AG10803 (cell line): Measurements from ENCODE around the gene EMC10.

Source experiments
- DNase-seq: peaks from one replicate; pipeline ENCODE4 v3.0.0; 2010; ENCODE audit warnings: low read depth
- H3K4me3 ChIP-seq: 2 replicates; pipeline ENCODE4 v1.5.1; 2011; ENCODE audit warnings: mild to moderate bottlenecking, low read length, control low read depth
- TF ChIP-seq, protein P1 (sequence below): conservative IDR thresholded peaks from 2 replicates; pipeline ENCODE4 v1.5.1; 2011; ENCODE audit warnings: mild to moderate bottlenecking, low read length, control low read depth, inconsistent platforms

The EMC10 gene

DNA sequence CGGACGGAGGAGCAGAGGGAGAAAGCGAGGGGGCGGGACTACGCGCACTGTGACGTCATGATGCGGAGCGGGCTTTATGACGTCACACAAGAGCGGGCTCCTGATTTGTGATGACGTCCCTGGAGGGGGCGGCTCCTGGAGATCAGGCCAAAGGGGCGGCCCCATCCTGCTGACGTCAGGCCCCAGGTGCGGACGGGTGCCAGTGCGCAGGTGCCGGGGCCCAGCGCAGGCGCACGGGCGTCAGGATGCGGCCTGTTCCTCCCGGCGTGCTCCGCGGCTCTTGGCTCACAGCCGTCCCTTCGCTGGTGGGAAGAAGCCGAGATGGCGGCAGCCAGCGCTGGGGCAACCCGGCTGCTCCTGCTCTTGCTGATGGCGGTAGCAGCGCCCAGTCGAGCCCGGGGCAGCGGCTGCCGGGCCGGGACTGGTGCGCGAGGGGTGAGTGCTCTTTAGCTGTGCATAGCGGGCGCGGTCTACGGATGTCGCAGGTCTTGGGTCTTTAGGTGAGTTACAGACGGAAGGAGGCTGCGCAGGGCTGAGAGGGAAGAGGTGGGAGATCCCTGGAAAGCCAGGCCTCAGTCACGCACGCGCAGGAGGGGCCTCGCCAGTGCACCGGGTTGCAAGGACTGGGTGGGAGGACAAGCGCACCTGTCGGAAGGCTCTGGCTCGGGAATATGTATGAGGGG is at the start of gene EMC10, which contains the start of gene GARIN5A:
Gene EMC10, plus strand, starts transcription at position 284 of the 683 bp plus-strand sequence. Its CDS starts 38 bp downstream, at position 322.
Gene GARIN5A, minus strand, starts transcription at position 625 of the 683 bp plus-strand sequence. Its CDS starts 460 bp downstream, at position 165.
- peak; percentile 90 for DNase-seq
- TF ChIP-seq, protein P1, sequence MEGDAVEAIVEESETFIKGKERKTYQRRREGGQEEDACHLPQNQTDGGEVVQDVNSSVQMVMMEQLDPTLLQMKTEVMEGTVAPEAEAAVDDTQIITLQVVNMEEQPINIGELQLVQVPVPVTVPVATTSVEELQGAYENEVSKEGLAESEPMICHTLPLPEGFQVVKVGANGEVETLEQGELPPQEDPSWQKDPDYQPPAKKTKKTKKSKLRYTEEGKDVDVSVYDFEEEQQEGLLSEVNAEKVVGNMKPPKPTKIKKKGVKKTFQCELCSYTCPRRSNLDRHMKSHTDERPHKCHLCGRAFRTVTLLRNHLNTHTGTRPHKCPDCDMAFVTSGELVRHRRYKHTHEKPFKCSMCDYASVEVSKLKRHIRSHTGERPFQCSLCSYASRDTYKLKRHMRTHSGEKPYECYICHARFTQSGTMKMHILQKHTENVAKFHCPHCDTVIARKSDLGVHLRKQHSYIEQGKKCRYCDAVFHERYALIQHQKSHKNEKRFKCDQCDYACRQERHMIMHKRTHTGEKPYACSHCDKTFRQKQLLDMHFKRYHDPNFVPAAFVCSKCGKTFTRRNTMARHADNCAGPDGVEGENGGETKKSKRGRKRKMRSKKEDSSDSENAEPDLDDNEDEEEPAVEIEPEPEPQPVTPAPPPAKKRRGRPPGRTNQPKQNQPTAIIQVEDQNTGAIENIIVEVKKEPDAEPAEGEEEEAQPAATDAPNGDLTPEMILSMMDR = no peak
- peak within 1 kb of the TSS; percentile 76 for H3K4me3 ChIP-seq

DNA sequence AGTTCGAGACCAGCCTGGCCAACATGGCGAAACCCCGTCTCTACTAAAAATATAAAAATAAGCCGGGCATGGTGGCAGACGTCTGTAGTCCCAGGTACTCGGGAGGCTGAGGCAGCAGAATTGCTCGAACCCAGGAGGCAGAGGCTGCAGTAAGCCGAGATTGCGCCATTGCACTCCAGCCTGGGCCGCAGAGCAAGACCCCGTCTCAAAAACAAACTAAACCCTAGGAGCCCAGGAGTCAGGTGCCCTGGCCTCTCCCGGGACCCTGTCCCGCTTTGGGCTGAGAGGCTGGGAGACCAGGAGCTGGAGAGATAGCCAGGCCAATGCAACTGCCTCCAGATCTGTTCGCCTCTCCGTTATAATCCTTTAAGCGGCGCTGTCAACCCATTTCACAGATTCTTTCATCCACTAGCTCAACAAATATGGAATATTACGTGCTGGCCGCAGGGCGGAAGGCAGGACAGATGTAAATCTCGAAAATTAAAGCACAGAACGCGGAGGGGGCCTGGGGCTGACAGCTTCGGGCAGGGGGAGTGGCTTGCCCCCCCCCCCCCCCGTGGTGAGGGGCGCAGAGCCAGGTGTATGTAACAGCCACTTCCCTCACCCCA is 48.9 kb upstream of the EMC10 start:
- DNase-seq = no peak
- TF ChIP-seq, protein P1 = no peak
- H3K4me3 ChIP-seq = 0 out of 2 replicates have a peak overlapping the region, but pooled peaks have one; percentile 29

DNA sequence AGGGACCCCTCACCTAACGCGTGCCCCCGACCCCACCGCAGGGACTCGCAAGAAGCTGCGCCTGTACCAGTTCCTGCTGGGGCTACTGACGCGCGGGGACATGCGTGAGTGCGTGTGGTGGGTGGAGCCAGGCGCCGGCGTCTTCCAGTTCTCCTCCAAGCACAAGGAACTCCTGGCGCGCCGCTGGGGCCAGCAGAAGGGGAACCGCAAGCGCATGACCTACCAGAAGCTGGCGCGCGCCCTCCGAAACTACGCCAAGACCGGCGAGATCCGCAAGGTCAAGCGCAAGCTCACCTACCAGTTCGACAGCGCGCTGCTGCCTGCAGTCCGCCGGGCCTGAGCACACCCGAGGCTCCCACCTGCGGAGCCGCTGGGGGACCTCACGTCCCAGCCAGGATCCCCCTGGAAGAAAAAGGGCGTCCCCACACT is 48.3 kb upstream of the EMC10 start:
- peak overlapping the region; percentile 29; the same call in 1 of the 2 replicates for H3K4me3 ChIP-seq
- peak; percentile 69 for DNase-seq
- TF ChIP-seq, protein P1 = no peak

DNA sequence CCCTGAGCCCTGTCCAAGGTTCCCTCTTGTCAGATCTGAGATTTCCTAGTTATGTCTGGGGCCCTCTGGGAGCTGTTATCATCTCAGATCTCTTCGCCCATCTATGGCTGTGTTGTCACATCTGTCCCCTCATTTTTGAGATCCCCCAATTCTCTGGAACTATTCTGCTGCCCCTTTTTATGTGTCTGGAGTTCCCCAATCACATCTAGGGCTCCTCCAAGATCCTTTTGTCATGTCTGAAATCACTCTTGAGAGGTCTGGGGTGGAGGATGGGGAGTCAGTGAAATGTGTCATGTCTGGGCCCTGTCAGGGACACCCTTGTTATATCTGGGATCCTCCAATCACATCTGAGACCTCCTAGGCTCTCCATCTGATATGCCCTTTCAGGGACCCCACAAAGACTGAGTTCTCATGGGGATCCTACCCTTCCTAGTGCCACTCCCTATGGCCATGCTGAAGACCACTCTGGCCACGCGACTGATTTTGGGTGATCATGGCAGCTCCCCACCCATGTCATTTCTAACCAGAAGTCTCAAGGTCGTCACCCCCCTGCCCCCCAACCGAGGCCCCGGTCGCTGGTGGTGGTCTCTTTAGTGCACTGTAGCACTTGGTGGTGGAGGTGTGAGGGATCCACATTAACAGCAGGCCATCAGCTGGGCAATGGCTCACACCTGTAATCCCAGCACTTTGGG is 47.4 kb upstream of the EMC10 start:
- TF ChIP-seq, protein P1 = no peak
- no peak for DNase-seq
- H3K4me3 ChIP-seq = no peak overlapping the region

DNA sequence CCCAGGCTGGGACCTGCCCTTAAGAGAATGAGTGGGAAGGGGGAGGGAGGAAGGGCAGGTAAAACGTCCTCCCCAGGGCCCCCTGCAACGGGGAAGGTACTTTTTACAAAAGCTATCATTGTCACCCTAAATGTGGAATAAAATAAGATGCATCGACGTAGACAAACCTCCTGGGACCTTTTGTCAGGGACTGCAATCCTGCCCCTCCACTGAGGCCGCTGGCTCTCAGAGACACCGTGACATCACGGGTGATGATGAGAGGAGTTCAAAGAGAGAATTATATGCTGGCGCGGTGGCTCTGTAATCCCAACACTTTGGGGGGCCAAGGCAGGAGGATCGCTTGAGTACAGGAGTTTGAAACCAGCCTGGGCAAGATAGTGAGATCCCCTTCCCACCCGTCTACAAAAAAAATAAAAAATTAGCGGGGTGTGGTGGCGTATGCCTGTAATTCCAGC is 45.4 kb upstream of the EMC10 start:
- H3K4me3 ChIP-seq = peak overlapping the region; percentile 64

DNA sequence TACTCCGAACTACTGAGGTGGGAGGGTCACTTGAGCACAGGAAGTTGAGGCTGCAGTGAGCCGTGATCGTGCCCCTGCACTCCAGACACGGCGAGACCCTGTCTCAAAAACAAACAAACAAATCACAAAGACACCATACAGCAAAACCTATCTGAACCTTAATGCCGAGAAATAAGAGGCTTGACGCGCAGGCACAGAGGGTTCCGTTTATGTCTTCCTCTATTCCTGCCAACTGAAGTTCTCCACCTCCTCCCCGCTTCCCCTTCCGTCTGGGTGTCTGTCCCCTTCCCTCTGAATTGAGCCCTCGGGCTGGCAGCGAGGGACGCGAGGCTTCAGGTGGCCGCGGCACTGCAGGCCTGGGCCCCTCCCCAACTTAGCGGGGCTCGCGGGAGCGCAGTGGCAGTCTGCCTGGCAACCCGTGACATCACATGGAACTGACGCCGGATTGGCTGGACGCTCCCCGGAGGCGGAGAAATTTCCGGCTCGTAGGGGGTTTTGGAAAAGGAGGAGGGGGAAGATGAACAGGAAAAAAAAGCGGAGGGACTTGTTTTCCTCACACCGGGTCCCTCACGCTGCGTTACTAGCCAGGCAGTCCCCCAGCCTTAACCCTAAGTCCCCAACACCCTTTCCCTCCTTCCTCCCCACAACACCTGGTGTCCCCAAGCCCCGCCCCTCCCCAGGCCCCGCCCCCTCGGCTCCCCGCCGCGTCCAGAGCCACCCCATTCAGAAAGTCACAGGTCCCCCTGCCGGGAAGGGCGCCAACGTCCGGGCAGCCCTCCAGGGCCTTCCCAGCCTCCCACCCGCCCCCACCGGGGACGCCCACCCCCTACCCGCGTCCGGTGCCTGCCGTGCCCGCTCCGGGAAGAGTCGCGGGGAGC is 44.7 kb upstream of the EMC10 start:
- peak; percentile 25 for DNase-seq
- TF ChIP-seq, protein P1 = no peak
- H3K4me3 ChIP-seq = peak overlapping the region; percentile 64

More for the DNA sequence above, 45.4 kb upstream of the EMC10 start:
- TF ChIP-seq, protein P1 = no peak
- DNase-seq = no peak
